DOHH2 (cell line): ENCODE results near the gene ADGRG7.

Source experiments
- H3F3A ChIP-seq: fragments of 200-600 bp; sonication (generic), shearing (Covaris generic); 2 replicates; pipeline ENCODE4 v1.6.0; 2016; ENCODE audit warnings: antibody characterized with exemption, mild to moderate bottlenecking; ENCODE audit not compliant: control insufficient read depth, insufficient read depth
- H3K27ac ChIP-seq: fragments of 200-600 bp; sonication (generic); 2 replicates; pipeline ENCODE4 v1.5.1; 2014; ENCODE audit warnings: low read depth, mild to moderate bottlenecking, low read length, moderate library complexity
- H3K27me3 ChIP-seq: fragments of 200-600 bp; sonication (generic); 2 replicates; pipeline ENCODE4 v1.6.1; 2014; ENCODE audit warnings: mild to moderate bottlenecking, low read length, mixed read lengths; ENCODE audit not compliant: control insufficient read depth
- H3K36me3 ChIP-seq: fragments of 200-600 bp; sonication (generic); 2 replicates; pipeline ENCODE4 v1.6.1; 2014; ENCODE audit warnings: mild to moderate bottlenecking, low read length, moderate library complexity, mixed read lengths; ENCODE audit not compliant: control insufficient read depth
- H3K4me1 ChIP-seq: fragments of 200-600 bp; sonication (generic); 2 replicates; pipeline ENCODE4 v1.6.1; 2014; ENCODE audit warnings: mild to moderate bottlenecking, low read length, mixed read lengths; ENCODE audit not compliant: control insufficient read depth
- H3K4me2 ChIP-seq: fragments of 200-600 bp; sonication (generic); 2 replicates; pipeline ENCODE4 v1.6.0; 2014; ENCODE audit warnings: mild to moderate bottlenecking, low read length, moderate library complexity
- H3K4me3 ChIP-seq: fragments of 200-600 bp; sonication (generic); 2 replicates; pipeline ENCODE4 v1.5.1; 2014; ENCODE audit warnings: mild to moderate bottlenecking, low read length, mixed read lengths
- H3K79me2 ChIP-seq: fragments of 200-600 bp; sonication (generic); 2 replicates; pipeline ENCODE4 v1.6.1; 2014; ENCODE audit warnings: mild to moderate bottlenecking, low read length, mixed read lengths; ENCODE audit not compliant: control insufficient read depth
- H3K9me2 ChIP-seq: fragments of 200-600 bp; sonication (generic); replicated peaks from 2 replicates; pipeline ENCODE4 v1.6.1; 2014; ENCODE audit warnings: mild to moderate bottlenecking, low read length, mixed read lengths; ENCODE audit not compliant: control insufficient read depth
- H3K9me3 ChIP-seq: fragments of 200-600 bp; sonication (generic); 2 replicates; pipeline ENCODE4 v1.6.1; 2014; ENCODE audit warnings: antibody characterized with exemption, low read length, mixed read lengths; ENCODE audit not compliant: control insufficient read depth, insufficient read depth
- H4K20me1 ChIP-seq: fragments of 200-600 bp; sonication (generic); 2 replicates; pipeline ENCODE4 v1.6.0; 2014; ENCODE audit warnings: low read depth, mild to moderate bottlenecking, antibody characterized with exemption, low read length, moderate library complexity; ENCODE audit not compliant: control insufficient read depth, insufficient read depth
- CTCF ChIP-seq: fragments of 200-600 bp; sonication (generic); IDR thresholded peaks from one replicate; pipeline ENCODE4 v1.5.1; 2014; ENCODE audit warnings: antibody characterized with exemption, mild to moderate bottlenecking, low read depth, low read length; ENCODE audit not compliant: poor library complexity, severe bottlenecking
- EZH2phosphoT487 ChIP-seq: fragments of 200-600 bp; sonication (generic); IDR thresholded peaks from 2 replicates; pipeline ENCODE4 v1.6.1; 2017; ENCODE audit warnings: borderline replicate concordance, mild to moderate bottlenecking, antibody characterized with exemption, low read length, moderate library complexity, mixed read lengths

ADGRG7 gene

DNA sequence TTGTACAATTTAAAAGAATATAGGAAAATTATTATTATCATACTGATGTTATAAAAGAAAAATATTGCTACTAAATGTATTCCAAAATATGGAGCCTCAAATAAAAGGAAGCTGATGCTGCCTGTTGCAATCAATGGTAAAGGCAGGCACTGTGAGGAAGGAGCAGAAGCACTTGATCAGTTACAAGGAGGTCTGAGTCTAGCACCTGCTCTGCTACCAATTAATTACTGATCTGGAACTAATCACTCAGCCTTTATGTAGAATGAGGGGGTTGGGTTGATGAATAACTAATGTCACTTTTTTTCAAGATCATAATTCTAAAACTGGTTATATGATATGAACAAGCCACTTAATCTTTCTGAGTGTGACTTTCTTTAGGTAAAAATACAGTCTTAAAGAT lies 5.5 kb downstream of the ADGRG7 start:
- Histone ChIP-seq H4K20me1 (no peaks in the 10 kb centered on the region), H3K4me1 (no peaks in the 10 kb centered on the region)
- TF ChIP-seq EZH2phosphoT487, result no peak
- TF ChIP-seq CTCF, result no peak

GRCh38 chr3:100615684-100616083 lies 6.3 kb downstream of the ADGRG7 start:
- Histone ChIP-seq H3K9me3 (no peaks in the 10 kb centered on the region), H3K79me2 (no peaks in the 10 kb centered on the region), H3F3A (no peaks in the 10 kb centered on the region), H3K27ac (no peak overlapping the region), H3K9me2 (no peaks in the 10 kb centered on the region), H3K27me3 (no peaks in the 10 kb centered on the region), H4K20me1 (no peaks in the 10 kb centered on the region), H3K4me3 (no peak overlapping the region), H3K36me3 (no peaks in the 10 kb centered on the region), H3K4me2 (no peak overlapping the region), H3K4me1 (no peaks in the 10 kb centered on the region)
- no peak for TF ChIP-seq CTCF
- TF ChIP-seq EZH2phosphoT487, result no peak

More for the DNA sequence above, 5.5 kb downstream of the ADGRG7 start:
- Histone ChIP-seq H3K4me2 (no peak overlapping the region), H3K4me3 (no peak overlapping the region), H3K27ac (no peak overlapping the region), H3K79me2 (no peaks in the 10 kb centered on the region), H3K36me3 (no peaks in the 10 kb centered on the region), H3K9me2 (no peaks in the 10 kb centered on the region), H3K9me3 (no peaks in the 10 kb centered on the region), H3F3A (no peaks in the 10 kb centered on the region), H3K27me3 (no peaks in the 10 kb centered on the region)

DNA sequence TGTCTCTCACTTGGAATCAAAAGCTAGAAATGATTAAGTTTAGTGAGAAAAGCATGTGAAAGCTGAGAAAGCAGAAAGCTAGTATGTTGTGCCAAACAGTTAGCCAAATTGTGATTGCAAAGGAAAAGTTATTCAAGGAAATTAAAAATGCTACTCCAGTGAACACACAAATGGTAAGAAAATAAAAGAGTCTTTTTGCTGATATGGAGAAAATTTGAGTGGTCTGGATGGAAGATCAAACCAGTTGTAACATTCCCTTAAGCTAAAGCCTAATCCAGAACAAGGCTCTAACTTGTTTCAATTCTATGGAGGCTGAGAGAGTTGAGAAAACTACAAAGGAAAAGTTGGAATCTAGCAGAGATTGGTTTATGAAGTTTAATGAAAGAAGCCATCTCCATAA lies 11.8 kb downstream of the ADGRG7 start:
- Histone ChIP-seq H3F3A (no peaks in the 10 kb centered on the region), H3K79me2 (no peaks in the 10 kb centered on the region), H4K20me1 (no peaks in the 10 kb centered on the region), H3K4me3 (no peak overlapping the region), H3K4me2 (no peak overlapping the region), H3K9me3 (no peaks in the 10 kb centered on the region), H3K36me3 (no peaks in the 10 kb centered on the region), H3K9me2 (no peaks in the 10 kb centered on the region), H3K27ac (no peak overlapping the region), H3K27me3 (no peaks in the 10 kb centered on the region), H3K4me1 (no peaks in the 10 kb centered on the region)
- TF ChIP-seq CTCF (no peak), EZH2phosphoT487 (no peak)

GRCh38 chr3:100627491-100627890 lies 18.1 kb downstream of the ADGRG7 start:
- Histone ChIP-seq H3K36me3 (no peaks in the 10 kb centered on the region), H3K4me3 (no peak overlapping the region), H3F3A (no peaks in the 10 kb centered on the region), H3K27ac (no peak overlapping the region), H3K79me2 (no peaks in the 10 kb centered on the region), H3K9me2 (no peaks in the 10 kb centered on the region), H3K4me2 (no peak overlapping the region), H3K27me3 (no peaks in the 10 kb centered on the region), H4K20me1 (no peaks in the 10 kb centered on the region), H3K9me3 (no peaks in the 10 kb centered on the region), H3K4me1 (no peaks in the 10 kb centered on the region)
- no peak for TF ChIP-seq CTCF
